ENCODE results near the gene ANKH.

The ANKH gene

GRCh38 chr5:14738050-14738449 lies 133.5 kb downstream of the ANKH start:
- DNase-seq (ENCODE audit: low read depth, low spot score), result no peak

DNA sequence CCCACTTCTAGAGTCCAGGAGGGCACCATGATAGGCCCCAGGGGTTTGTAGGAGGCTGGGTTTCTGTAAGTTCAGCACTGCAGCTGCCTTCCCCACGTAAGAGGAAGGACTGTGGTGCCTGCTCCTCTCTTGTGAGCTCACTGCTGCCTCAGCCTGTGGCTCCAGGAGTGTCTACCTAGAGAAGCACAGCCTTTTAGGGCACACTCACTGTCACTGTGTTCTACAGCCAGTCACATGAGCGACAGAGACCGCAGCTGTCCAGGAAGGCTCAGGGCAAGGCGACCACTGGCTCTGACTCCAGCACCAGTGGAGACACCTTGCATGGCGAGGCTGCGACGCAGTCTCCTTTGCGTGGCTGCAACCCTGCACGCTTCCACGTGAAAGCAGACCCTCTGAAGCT lies 134.3 kb downstream of the ANKH start:
- DNase-seq (ENCODE audit: low read depth, low spot score), result no peak

DNA sequence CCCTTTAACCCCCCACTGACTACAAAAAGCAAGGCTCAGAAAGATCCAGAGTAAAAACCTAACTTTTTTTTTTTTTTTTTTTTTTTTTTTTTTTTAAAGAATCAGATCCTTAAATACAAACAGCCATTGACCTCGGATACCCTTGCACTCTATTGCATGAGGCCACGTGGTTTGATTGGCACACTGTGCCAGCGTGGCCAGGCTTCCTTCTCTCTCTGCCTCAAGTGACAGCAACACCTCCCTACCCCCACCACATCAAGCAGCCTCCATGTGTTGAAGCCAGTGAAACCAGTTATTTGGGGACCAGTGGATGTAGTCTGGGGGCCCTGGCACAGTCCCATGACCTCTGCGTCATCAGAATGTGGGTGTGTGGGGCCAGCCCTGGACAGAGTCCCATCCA lies 135.6 kb downstream of the ANKH start:
- no peak for DNase-seq (ENCODE audit: low read depth, low spot score)

DNA sequence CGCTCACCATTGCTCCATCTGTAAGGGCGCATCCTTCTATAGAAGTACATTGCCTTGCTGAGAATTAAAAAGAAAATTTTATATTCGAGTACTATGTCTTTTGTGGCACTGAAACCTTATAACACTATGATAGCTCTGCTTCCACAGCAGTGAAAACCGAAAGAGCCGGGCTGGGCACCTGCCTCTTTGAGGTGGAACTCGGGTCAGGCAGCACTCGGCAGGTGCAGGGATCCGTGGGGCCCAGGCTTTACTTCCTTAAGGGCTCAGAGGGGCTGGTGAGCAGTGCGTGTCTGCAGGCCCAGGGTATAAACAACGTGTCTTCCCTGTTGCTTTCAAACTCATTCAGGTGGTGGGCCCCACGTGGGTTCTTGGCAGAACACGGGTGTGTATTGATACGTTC lies 137.2 kb downstream of the ANKH start:
- no peak for DNase-seq (ENCODE audit: low read depth, low spot score)

DNA sequence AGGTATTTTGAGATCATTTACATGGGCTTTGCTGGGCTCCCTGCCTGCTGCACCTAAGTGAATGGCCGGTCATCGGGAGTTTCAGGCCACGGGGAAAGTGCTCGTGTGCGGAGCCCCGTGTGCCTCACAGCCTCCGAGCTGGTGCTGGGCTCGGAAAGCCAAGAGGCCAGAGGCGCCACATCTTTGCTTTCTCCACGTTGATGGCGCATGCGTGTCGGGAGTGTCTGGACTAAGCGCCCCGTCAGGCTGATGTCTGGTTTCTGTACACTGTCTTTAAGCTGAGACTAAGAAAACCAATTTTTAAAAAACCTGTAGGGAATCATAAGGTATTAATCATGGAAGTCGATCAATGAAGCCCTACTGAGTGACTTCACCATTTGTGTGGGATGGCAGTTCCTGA lies 137.9 kb downstream of the ANKH start:
- no peak for DNase-seq (ENCODE audit: low read depth, low spot score)

DNA sequence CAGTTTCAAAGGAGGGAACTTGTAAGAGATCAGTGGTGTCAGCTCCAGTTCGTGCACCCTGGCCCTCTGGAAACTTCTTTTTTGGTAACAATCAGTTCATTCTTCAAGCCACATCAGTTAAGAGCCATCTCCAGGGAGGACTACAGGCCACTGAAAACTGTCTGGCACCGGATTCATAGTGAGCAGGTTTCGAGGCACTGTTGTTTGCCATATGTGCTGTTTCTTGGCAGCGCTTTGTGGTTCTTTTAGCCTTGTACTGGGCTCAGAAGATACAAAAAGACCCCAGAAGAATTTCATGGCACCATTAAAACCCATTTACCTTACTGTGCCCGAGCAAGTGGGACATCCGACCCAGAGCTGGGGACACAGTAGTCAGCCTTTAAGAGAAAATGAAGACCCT lies 138.6 kb downstream of the ANKH start:
- DNase-seq (ENCODE audit: low read depth, low spot score), result no peak

GRCh38 chr5:14730881-14731280 lies 140.7 kb downstream of the ANKH start:
- DNase-seq (ENCODE audit: low read depth, low spot score), result no peak

DNA sequence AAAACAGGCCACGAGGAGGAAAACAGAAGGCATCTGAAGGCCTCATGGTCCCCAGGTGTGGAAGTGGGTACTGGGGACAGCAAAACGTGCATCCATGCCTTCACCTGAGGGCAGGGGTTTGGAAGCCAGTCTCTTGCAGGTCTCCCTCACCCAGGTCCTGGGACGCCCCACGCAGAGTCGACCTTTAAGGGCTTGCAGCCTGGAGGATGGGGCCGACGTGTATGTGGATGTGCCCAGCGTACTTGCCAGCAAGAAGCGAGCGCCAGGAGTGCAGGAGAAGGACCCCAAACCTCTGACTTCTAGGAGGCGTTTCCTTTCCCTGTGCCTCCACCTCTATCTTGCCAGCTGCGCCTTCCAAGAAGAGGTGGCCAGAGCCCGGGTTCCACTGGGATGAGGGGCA lies 141.1 kb downstream of the ANKH start:
- no peak for DNase-seq (ENCODE audit: low read depth, low spot score)

- DNase-seq (ENCODE audit: low read depth, low spot score), result no peak
Measured at GRCh38 chr5:14729448-14730385, 141.9 kb downstream of the ANKH start.

- DNase-seq (ENCODE audit: low read depth, low spot score), result no peak
Measured at GRCh38 chr5:14728459-14728938, 143.1 kb downstream of the ANKH start.

DNA sequence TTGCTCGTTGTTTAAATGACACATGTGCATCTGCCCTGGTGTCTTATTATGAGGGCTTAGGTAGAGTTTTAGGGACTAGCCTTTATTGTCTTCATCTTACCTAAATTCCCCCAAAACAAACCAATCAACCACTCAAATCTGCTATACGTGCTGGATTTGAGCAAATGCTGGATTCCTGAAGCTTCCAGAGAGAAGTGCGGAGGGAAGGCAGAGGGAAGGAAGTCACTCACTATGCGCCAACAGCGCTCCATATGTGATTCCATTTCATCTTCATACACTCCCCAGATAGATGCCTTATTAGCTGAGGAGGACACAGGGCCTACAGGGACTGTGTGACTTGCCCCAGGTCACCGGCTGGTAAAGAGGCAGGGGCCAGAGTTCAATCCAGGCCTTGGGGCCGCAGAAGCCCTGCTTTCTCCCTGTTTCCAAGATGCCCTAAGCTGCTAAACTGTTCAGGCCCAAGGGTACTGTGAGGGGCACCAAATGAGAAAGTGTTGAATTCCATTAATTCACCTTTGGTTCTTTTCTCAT lies 143.6 kb downstream of the ANKH start:
- DNase-seq (ENCODE audit: low read depth, low spot score), result no peak

- peak; percentile 51 for DNase-seq (ENCODE audit: low read depth, low spot score)
Measured at GRCh38 chr5:14727428-14727865, 144.1 kb downstream of the ANKH start.

DNA sequence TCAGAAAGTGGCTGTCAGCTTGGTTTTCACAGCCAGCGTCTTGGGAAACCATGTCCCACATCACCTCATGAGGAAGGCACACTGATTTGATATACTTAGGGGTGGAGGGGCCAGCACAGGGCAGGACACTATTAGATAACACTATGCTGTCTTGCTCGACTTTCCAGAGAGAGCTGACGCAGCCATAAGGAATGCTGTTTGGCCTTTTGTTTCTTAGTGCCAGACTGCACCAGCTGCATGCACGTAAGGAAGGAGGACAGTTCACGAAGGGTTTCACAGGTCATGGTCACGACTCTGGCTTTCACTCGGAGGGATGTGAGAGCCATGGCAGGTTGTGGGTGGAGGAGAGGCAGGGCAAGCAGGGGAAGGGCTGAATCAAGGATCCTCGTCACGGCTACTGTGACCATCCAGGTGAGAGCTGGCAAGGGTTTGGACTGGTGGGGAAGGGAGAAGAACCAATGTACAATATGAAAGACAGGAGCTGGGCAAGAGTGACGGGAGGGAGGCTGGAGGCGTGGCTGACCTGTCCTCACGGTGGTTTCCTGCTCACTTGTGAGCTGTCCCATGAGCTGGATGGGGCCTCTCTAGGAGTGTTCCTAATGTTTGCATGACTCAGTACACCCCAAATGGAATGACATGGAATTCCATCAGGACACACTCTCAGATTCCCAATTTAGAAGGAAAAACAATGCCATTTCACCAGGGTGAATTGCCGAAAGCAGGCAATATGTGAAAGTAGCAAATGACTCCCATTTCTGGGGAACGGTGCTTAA lies 145.3 kb downstream of the ANKH start:
- DNase-seq (ENCODE audit: low read depth, low spot score), result no peak

DNA sequence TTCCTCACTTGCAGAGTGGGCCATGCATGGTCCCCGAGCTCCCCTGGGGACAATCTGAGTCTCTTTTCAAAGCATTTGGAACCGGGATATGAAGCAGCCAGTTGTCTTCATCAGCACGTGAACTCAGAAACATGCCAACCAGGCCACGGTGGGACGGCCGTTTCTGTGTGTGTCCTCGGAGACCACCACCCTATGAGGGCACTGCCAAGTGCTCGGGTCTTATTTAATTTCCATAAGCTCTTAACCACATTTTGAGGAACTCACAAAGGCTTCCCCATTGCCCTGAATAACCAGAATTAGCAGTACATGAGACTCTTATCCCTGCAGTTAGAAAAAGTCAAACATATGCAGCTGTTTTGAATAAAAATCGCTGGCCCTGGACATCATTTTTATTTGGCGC lies 146.9 kb downstream of the ANKH start:
- DNase-seq (ENCODE audit: low read depth, low spot score), result no peak

GRCh38 chr5:14723701-14724132 lies 147.9 kb downstream of the ANKH start:
- no peak for DNase-seq (ENCODE audit: low read depth, low spot score)

DNA sequence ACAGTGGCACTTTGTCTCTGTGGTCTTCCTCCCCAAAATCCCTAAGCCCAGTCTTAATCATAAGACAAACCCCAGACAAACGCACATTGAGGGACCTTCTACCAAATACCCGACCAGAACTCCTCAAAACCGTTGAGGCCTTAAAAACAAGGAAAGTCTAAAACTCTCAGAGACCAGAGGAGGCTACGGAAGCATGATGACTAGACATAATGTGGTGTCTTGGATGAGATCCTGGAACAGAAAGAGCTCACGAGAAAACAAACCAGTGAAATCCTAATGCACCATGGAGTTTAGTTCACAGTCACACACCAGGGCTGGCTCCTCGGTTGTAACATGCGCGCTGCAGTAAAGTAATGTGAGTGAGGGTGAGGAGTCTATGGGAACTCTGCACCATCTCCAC lies 148.7 kb downstream of the ANKH start:
- no peak for DNase-seq (ENCODE audit: low read depth, low spot score)

DNA sequence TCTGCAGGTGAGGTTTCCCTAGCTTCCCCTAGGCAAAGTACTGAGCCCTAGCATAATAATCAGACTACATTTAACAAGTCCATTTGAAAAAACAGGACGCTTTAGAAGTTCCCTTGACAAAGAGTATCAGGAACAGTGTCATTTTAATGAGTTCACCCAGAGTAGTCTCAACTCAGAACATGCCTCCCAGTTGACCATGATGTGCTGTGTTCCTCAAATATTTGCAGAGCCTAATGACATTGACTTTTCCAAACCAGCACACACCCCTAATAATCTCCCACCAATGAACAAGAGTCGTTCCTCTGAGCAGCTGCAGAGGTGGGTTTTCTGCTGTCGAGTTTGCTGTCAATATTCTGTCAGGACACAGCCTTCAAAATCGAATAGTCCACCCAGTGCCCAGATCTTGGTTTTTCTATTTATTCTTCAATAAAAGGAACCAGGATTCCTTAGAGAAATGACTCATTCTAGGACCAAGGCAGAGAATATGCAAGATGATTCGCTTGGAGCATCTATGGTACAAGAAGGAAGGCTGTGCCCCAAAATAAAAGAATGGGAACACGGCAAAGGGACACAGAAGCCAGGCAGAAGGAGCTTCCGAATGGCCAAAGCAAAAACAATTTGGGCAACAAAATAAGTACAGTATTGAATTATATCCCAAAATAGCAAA lies 149.5 kb downstream of the ANKH start:
- DNase-seq (ENCODE audit: low read depth, low spot score), result no peak

GRCh38 chr5:14720236-14720923 lies 151.2 kb downstream of the ANKH start:
- DNase-seq (ENCODE audit: low read depth, low spot score), result no peak

DNA sequence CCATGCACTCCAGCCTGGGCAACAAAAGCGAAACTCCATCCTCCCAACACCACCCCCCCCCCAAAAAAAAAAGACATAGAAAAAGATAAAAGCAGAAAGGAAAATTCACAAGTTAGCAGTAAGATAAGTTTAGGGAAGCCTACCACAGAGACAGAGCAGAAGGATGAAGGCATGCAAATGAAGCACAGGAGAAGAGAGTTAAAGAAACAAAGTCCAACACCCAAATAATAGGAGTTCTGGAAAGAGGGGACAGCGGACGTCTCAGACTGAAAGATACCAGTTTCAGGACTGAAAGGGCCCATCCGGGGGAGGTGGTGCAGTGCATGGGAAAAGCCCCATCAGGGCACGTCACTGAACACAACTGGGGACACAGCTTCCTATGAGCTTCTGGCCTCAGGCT lies 152.8 kb downstream of the ANKH start:
- DNase-seq (ENCODE audit: low read depth, low spot score), result no peak

DNA sequence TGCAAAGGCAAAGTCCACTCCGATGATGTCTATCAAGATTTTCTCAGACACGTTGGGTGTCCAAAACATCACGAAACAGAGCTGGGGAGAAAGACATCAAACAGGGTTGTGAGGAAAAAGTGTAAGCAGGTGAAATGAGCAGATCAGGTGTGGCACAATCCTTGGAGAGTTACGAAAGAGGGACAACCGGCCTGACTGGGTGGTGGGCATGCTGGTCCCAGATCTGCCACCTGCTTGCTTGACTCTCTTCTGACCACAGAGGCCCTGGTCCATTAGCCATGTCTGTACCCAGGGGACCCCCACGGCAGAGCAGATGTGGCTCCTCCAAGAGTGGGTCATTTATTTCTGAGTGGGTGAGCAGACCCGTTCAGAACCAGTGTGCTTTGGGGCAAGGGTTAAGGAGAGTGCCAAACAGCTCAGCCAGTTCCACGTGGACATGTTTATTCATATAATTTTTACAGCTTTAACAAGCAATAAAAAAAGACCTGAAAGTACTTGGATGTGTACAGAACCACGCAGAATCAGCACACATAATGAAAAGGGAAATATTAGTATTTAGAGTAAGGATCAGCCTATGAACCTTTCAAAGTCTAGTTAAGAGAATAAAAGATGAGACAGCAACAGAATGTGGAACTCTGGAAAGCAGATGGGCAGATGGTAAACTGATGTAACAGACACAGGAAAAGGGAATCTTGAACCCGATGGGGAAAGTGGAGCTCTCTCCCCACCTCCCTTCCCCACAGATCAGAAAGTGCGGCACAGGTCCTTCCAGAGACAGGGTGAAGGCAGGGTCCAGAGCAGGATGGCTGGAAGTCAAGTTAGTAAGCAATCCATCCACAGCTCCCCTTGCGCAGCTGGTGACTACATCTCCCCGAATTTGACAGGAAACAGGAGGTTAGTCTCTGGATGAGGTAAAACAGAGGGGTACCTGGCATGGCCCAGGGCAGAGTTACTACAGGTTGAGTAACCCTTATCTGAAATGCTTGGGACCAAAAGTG lies 154.5 kb downstream of the ANKH start:
- no peak for DNase-seq (ENCODE audit: low read depth, low spot score)
